Stomach smooth muscle (tissue), 2 donors: ENCODE data around the gene TSHB.
"Not testable (repeated sequence)": the region's sequence is repeated elsewhere in the genome, so short reads cannot be mapped to it uniquely, and the experiment has no call there.

Experiments used
- H3K27ac ChIP-seq: one replicate; pipeline ENCODE4 v1.7.0; 2013; ENCODE audit warnings: mild to moderate bottlenecking, low read length, inconsistent platforms
- H3K27me3 ChIP-seq, 2 donors: one replicate each; pipeline ENCODE4 v1.7.0; 2013; ENCODE audit warnings: low read length in 2 of 2; ENCODE audit not compliant: insufficient read depth in 2 of 2, control insufficient read depth in 1 of 2
- H3K36me3 ChIP-seq, 2 donors: one replicate each; pipeline ENCODE4 v1.7.0; 2013; ENCODE audit warnings: low read length in 2 of 2; ENCODE audit not compliant: control insufficient read depth in 2 of 2, insufficient read depth in 2 of 2
- H3K4me1 ChIP-seq: one replicate; pipeline ENCODE4 v1.7.0; 2013; ENCODE audit warnings: low read length; ENCODE audit not compliant: control insufficient read depth, insufficient read depth
- H3K4me3 ChIP-seq, 2 donors: one replicate each; pipeline ENCODE4 v1.7.0; 2013; ENCODE audit warnings: low read length in 2 of 2
- H3K9ac ChIP-seq, 2 donors: one replicate each; pipeline ENCODE4 v1.7.0; 2013; ENCODE audit warnings: low read length in 2 of 2, mild to moderate bottlenecking in 1 of 2
- H3K9me3 ChIP-seq, 2 donors: one replicate each; pipeline ENCODE4 v1.7.0; 2013; ENCODE audit warnings: low read length in 2 of 2; ENCODE audit not compliant: control insufficient read depth in 2 of 2
- donor health status: healthy.
- donor health status: Pancreatic carcinoma.

The TSHB gene

DNA sequence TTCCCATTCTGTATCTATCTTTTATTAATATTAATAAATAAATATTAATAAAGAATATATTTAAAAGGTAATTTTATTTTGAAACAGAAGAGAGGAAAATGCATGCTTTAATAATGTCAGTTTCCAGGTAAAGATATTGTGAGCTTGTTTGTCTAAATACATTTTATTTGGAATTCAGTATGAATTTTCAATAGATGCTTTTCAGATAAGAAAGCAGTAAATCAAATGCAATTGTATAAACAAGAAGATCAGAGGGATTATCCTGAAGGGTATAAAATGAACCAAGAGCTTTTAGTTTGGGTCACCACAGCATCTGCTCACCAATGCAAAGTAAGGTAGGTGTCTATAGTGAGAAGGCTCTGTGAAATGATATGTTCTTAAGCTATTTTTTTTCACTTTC is at the start of gene TSHB:
TSHB (plus strand) TSS at position 301 of the 400 bp plus-strand sequence. CDS start 3,537 bp downstream, outside the sequence.
- Histone ChIP-seq H3K27ac (no peak within 1 kb of the TSS), H3K9ac (no peak within 1 kb of the TSS), H3K9me3 (no peaks in the 10 kb centered on the region), H3K27me3 (no peaks in the 10 kb centered on the region), H3K4me1 (no peaks in the 10 kb centered on the region), H3K36me3 (no peaks in the 10 kb centered on the region), H3K4me3 (no peak within 1 kb of the TSS)

GRCh38 chr1:114982251-114982650 is 47.4 kb upstream of the TSHB start:
- Histone ChIP-seq H3K36me3 (no peaks in the 10 kb centered on the region), H3K4me3 (no peak overlapping the region), H3K9me3 (peaks cover 0 to 3% of the 10 kb centered on the region in 2 donors), H3K27ac (no peak overlapping the region), H3K9ac (no peak overlapping the region), H3K4me1 (no peaks in the 10 kb centered on the region), H3K27me3 (no peaks in the 10 kb centered on the region)

DNA sequence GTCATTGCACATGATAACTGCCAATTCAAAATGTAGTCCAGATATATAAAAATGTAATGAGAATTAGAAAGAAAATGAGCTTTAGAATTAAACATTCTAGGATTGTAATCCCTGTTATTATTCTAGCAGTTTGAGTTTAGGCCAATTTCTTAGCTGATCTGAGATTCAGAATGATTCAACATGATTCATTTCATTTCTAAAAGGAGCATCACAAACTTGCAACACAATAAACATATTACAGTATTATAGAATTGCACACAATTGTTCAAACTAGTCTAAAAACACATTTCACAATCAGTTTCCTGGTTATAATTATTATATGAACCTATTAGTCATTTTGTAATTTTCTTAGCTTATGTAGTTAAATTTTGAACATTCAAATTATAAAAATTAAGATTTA is 43.3 kb upstream of the TSHB start:
- no peak overlapping the region for H3K9ac ChIP-seq
- H3K4me3 ChIP-seq: no peak overlapping the region
- no peaks in the 10 kb centered on the region for H3K36me3 ChIP-seq
- H3K27me3 ChIP-seq: no peaks in the 10 kb centered on the region
- H3K4me1 ChIP-seq: no peaks in the 10 kb centered on the region
- H3K9me3 ChIP-seq: peaks cover 0 to 7% of the 10 kb centered on the region in 2 donors
- H3K27ac ChIP-seq: no peak overlapping the region

- Histone ChIP-seq H3K27me3 (no peaks in the 10 kb centered on the region), H3K27ac (no peak overlapping the region), H3K9me3 (peaks cover 0 to 7% of the 10 kb centered on the region in 2 donors), H3K36me3 (no peaks in the 10 kb centered on the region), H3K4me1 (no peaks in the 10 kb centered on the region), H3K4me3 (no peak overlapping the region), H3K9ac (no peak overlapping the region)
These were observed 41.5 kb upstream of the TSHB start for GRCh38 chr1:114988095-114988494.

DNA sequence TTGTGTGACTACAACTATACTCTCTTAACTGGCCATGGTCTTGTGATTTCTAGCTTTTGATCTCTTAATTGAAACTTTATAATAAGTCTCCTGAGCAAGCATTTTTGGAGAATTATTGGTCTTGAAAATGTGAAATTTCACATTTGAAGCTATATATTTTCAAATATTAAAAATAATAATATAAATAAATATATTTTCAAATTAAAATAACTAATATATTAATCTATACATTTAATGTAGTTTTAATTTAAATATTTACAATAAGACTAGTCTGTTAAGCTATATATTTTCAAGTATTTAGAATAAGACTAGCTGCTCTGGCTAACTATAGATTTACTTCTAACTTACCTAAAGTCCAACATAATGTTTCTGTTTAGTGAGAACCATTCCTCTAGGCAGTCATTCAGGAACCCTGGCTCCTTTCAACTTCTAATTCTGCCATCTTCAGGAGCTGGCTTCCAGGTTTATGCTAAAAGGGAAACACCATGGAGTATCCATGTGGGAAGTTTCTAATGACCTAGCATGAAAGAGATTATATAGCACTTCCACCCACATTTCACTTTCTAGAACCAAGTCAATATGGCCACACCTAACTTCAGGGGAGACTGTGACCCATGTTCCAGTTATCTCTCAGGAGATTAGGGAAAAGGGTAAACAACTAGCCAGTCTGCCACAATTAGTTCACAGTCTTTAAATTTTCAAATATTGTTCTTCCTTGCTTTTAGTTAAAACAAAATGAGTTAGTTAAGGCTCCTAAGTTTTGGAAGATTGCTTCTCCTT is 31.9 kb upstream of the TSHB start:
- Histone ChIP-seq H3K27me3 (no peaks in the 10 kb centered on the region), H3K9me3 (no peaks in the 10 kb centered on the region), H3K4me1 (no peaks in the 10 kb centered on the region), H3K27ac (no peak overlapping the region), H3K36me3 (no peaks in the 10 kb centered on the region), H3K9ac (no peak overlapping the region), H3K4me3 (no peak overlapping the region)

GRCh38 chr1:115006191-115006590 is 23.4 kb upstream of the TSHB start:
- Histone ChIP-seq H3K27ac (no peak overlapping the region), H3K9ac (no peak overlapping the region), H3K9me3 (no peaks in the 10 kb centered on the region), H3K4me3 (no peak overlapping the region), H3K27me3 (no peaks in the 10 kb centered on the region), H3K4me1 (no peaks in the 10 kb centered on the region), H3K36me3 (no peaks in the 10 kb centered on the region)

DNA sequence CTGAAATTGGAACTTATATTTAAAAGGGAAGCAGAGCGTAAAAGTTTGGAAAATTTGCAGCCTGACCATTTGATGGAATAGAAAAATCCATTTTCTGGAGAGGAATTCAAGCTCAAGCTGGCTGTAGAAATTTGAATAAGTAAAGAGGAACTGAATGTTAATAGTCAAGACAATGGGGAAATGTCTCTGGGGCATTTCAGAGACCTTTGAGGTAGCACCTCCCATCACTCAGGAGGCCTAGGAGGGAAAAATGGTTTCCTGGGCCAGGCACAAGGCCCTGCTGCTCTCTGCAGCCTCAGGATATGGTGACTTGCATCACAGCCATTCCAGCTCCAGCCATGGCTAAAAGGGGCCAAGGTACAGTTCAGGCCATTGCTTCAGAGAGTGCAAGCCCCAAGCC is 17.6 kb upstream of the TSHB start:
- H3K27ac ChIP-seq: no peak overlapping the region
- no peaks in the 10 kb centered on the region for H3K36me3 ChIP-seq
- H3K9me3 ChIP-seq: no peaks in the 10 kb centered on the region
- no peak overlapping the region for H3K4me3 ChIP-seq
- H3K27me3 ChIP-seq: no peaks in the 10 kb centered on the region
- H3K4me1 ChIP-seq: no peaks in the 10 kb centered on the region
- H3K9ac ChIP-seq: no peak overlapping the region

GRCh38 chr1:115012434-115012833 is 17.2 kb upstream of the TSHB start:
- Histone ChIP-seq H3K9me3 (no peaks in the 10 kb centered on the region), H3K4me1 (no peaks in the 10 kb centered on the region), H3K36me3 (no peaks in the 10 kb centered on the region), H3K27me3 (no peaks in the 10 kb centered on the region), H3K27ac (no peak overlapping the region), H3K4me3 (no peak overlapping the region), H3K9ac (no peak overlapping the region)

GRCh38 chr1:115013792-115014191 is 15.8 kb upstream of the TSHB start:
- Histone ChIP-seq H3K9ac (no peak overlapping the region), H3K4me3 (no peak overlapping the region), H3K27ac (no peak overlapping the region), H3K4me1 (no peaks in the 10 kb centered on the region), H3K36me3 (no peaks in the 10 kb centered on the region), H3K27me3 (no peaks in the 10 kb centered on the region), H3K9me3 (no peaks in the 10 kb centered on the region)

DNA sequence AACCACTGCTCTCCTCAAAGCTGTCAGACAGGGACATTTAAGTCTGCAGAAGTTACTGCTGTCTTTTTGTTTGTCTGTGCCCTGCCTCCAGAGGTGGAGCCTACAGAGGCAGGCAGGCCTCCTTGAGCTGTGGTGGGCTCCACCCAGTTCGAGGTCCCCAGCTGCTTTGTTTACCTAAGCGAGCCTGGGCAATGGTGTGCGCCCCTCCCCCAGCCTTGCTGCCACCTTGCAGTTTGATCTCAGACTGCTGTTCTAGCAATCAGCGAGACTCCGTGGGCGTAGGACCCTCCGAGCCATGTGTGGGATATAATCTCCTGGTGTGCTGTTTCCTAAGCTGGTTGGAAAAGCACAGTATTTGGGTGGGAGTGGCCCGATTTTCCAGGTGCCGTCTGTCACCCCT is 10.1 kb upstream of the TSHB start:
- not testable (repeated sequence) for H3K4me1 ChIP-seq, H3K9me3 ChIP-seq, H3K9ac ChIP-seq, H3K27me3 ChIP-seq, H3K4me3 ChIP-seq, H3K27ac ChIP-seq, H3K36me3 ChIP-seq

DNA sequence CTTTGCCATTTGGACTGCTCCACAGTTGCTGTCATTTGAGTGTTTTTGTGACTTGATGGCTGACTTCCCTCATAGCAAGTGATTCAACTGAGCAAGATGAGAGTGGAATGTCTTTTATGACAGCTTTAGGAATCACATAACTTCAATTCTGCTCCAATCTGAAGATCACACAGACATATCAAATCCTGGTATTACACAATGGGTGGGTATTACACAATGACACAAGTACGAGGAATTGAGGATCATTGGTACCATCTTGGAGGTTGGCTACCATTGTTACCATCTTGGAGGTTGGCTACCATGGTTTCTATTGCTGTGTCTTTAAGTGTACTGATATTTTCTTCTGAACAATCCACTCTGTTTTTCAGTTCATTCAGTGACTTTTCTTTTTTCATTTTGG is 8.5 kb upstream of the TSHB start:
- Histone ChIP-seq H3K27me3 (peaks cover 0 to 3% of the 10 kb centered on the region in 2 donors), H3K36me3 (no peaks in the 10 kb centered on the region), H3K4me3 (no peak overlapping the region), H3K9me3 (no peaks in the 10 kb centered on the region), H3K4me1 (no peaks in the 10 kb centered on the region), H3K9ac (no peak overlapping the region), H3K27ac (no peak overlapping the region)
